PC-9 (cell line): ENCODE results near the gene SYNPO2L. TPM values are rescaled to one million over a fixed set of nuclear protein-coding genes. Genes with fewer than 3 reads are reported as not detected.

Experiments
- BruUV-seq: library from RNA; stranded (reverse); fragments of 400-500 nt; replicated peaks from 2 replicates; lab custom pipeline; 2021; lab: Mats Ljungman, UMichigan
- CTCF ChIA-PET: fragments of 300-600 bp; sonication (Branson Sonifier 250); formaldehyde crosslinking; loops from one replicate; lab custom pipeline; 2022; ENCODE audit warnings: antibody characterized with exemption; lab: Charles Lee
- POLR2A ChIA-PET: fragments of 300-600 bp; sonication (Branson Sonifier 250); formaldehyde crosslinking; loops from one replicate; lab custom pipeline; 2022; ENCODE audit warnings: antibody characterized with exemption; ENCODE audit not compliant: unreplicated experiment; lab: Charles Lee
- DNase-seq, 2 experiments: peaks; one replicate each; pipeline versions ENCODE4 v3.0.0 to v3.0.0-alpha.2; 2015 to 2022; ENCODE audit warnings: mixed read lengths in 1 of 2
- H2AFZ ChIP-seq: fragments of 200-600 bp; sonication (generic); 2 replicates; pipeline ENCODE4 v1.8.1; 2017; ENCODE audit warnings: antibody characterized with exemption
- H3F3A ChIP-seq: fragments of 200-600 bp; sonication (generic); 2 replicates; pipeline ENCODE4 v1.8.1; 2017; ENCODE audit warnings: antibody characterized with exemption, mild to moderate bottlenecking, low read depth; ENCODE audit not compliant: insufficient read depth
- H3K27ac ChIP-seq: fragments of 200-600 bp; sonication (generic); 2 replicates; pipeline ENCODE4 v1.6.1; 2016; ENCODE audit warnings: mixed run types
- H3K27me3 ChIP-seq: fragments of 200-600 bp; sonication (generic); 2 replicates; pipeline ENCODE4 v1.6.1; 2016; ENCODE audit warnings: low read depth, mixed run types; ENCODE audit not compliant: insufficient read depth
- H3K36me3 ChIP-seq: fragments of 200-600 bp; sonication (generic); 2 replicates; pipeline ENCODE4 v1.6.1; 2016; ENCODE audit warnings: low read depth, mixed run types
- H3K4me1 ChIP-seq: fragments of 200-600 bp; sonication (generic); replicated peaks from 2 replicates; pipeline ENCODE4 v1.6.1; 2016; ENCODE audit warnings: mixed run types; ENCODE audit not compliant: insufficient read depth
- H3K4me2 ChIP-seq: fragments of 200-600 bp; sonication (generic); 2 replicates; pipeline ENCODE4 v1.6.1; 2017; ENCODE audit warnings: mixed run types
- H3K4me3 ChIP-seq: fragments of 200-600 bp; sonication (generic); 2 replicates; pipeline ENCODE4 v1.6.1; 2016; ENCODE audit warnings: mixed run types
- H3K79me2 ChIP-seq: fragments of 200-600 bp; sonication (generic); 2 replicates; pipeline ENCODE4 v1.6.1; 2017; ENCODE audit warnings: low read depth, mixed run types
- H3K9me2 ChIP-seq: fragments of 200-600 bp; sonication (generic); 2 replicates; pipeline ENCODE4 v1.8.1; 2017; ENCODE audit warnings: mild to moderate bottlenecking; ENCODE audit not compliant: insufficient read depth
- H3K9me3 ChIP-seq: fragments of 200-600 bp; sonication (generic); 2 replicates; pipeline ENCODE4 v1.8.1; 2016; ENCODE audit warnings: low read depth; ENCODE audit not compliant: insufficient read depth
- H4K20me1 ChIP-seq: fragments of 200-600 bp; sonication (generic); 2 replicates; pipeline ENCODE4 v1.8.1; 2017; ENCODE audit not compliant: insufficient read depth
- EZH2 ChIP-seq: fragments of 200-600 bp; sonication (generic); IDR thresholded peaks from 2 replicates; pipeline ENCODE4 v1.8.0; 2017; ENCODE audit warnings: antibody characterized with exemption, low read depth
- intact Hi-C: fragments of 100-400 bp; cut with micrococcal nuclease; formaldehyde crosslinking; loops from one replicate; pipeline ENCODE4 v1.10.0; 2022; ENCODE audit not compliant: unreplicated experiment
- total RNA-seq: library from RNA; stranded (reverse); gene quantifications from 2 replicates; pipeline ENCODE4 v1.2.3, GENCODE V29; 2021
- TF ChIP-seq, protein P1 (sequence below): fragments of 200-600 bp; sonication (generic); conservative IDR thresholded peaks from 2 replicates; pipeline ENCODE4 v1.6.1; 2017; ENCODE audit warnings: mixed run types, antibody characterized with exemption, mild to moderate bottlenecking, moderate library complexity

The SYNPO2L gene
- total RNA-seq, 1 experiment from 2014 or later, result 0.76 TPM

DNA sequence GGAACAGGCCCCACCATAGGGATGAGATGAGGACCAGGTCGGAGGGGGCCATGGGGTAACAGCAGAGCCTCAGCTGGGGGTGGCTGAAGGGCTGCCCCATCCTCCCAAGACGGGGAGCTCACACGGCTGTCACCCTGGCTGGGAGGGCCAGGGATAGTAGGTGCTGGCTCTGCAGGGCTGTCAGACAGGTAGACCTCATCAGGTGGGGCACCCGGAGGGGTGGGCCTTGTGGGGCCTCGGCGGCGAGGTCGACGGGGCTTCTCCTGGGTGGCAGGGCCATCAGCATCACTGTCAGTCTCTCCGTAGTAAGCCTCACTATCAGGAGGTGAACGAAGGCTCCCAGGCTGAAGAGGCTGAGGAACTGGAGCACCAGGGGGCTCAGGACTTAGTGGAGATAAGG lies 2.6 kb downstream of the SYNPO2L start:
- Histone ChIP-seq H3K27ac (no peak overlapping the region), H3K4me1 (no peaks in the 10 kb centered on the region), H3K4me3 (no peak overlapping the region), H3K9me2 (no peaks in the 10 kb centered on the region), H3K79me2 (no peaks in the 10 kb centered on the region), H4K20me1 (no peaks in the 10 kb centered on the region), H2AFZ (no peak overlapping the region), H3K27me3 (no peaks in the 10 kb centered on the region), H3K36me3 (no peaks in the 10 kb centered on the region), H3K4me2 (no peak overlapping the region), H3K9me3 (no peaks in the 10 kb centered on the region), H3F3A (no peaks in the 10 kb centered on the region)
- CTCF ChIA-PET, result no interaction called here
- POLR2A ChIA-PET, result no interaction called here
- TF ChIP-seq, protein P1, sequence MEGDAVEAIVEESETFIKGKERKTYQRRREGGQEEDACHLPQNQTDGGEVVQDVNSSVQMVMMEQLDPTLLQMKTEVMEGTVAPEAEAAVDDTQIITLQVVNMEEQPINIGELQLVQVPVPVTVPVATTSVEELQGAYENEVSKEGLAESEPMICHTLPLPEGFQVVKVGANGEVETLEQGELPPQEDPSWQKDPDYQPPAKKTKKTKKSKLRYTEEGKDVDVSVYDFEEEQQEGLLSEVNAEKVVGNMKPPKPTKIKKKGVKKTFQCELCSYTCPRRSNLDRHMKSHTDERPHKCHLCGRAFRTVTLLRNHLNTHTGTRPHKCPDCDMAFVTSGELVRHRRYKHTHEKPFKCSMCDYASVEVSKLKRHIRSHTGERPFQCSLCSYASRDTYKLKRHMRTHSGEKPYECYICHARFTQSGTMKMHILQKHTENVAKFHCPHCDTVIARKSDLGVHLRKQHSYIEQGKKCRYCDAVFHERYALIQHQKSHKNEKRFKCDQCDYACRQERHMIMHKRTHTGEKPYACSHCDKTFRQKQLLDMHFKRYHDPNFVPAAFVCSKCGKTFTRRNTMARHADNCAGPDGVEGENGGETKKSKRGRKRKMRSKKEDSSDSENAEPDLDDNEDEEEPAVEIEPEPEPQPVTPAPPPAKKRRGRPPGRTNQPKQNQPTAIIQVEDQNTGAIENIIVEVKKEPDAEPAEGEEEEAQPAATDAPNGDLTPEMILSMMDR, result no peak
- no peak for TF ChIP-seq EZH2
- BruUV-seq, result no TSS peak
- DNase-seq, result no peak
- intact Hi-C loops, result loop anchor here (5.0 kb wide), 1 partner anchor 224 kb away; no protein-coding TSS in a partner anchor

DNA sequence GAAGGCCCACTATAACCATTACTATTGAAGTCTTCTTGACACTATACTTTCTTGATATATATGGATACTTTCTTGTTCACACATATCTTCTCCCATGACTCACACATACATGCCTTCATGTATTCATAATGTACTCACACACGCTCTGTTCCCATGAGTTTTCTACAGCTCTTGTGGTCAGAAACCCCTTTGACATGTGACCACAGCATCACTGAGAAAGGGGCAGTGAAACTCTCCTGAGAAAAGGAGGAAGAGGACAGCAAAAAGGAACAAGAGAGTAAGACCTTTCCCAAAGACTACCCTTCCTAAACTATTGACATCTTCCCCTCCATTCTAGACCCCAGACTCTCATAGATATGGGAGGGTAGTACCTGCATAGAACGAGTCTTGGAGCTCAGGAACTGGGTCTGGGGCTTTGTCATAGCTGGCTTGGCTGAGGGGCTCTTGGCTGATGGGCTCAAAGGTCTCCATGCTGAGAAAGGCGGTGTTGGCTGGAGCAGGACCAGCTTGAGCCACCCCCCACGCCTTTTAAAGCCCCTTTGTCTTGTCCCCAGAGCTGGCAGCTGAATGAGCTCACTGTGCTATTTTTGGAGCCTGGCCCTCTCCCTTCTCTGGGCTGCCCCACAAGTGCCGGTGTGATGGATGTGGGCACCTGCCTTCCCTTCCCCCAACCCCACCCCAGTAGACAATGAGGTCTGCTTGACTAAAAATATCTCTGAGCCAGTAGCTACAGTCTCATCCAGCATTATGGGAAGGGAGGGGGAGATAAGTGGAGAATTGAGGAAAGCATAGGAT lies 5.1 kb downstream of the SYNPO2L start:
- Histone ChIP-seq H3K79me2 (no peaks in the 10 kb centered on the region), H3K36me3 (no peaks in the 10 kb centered on the region), H2AFZ (no peak overlapping the region), H3K27ac (no peak overlapping the region), H3K9me3 (no peaks in the 10 kb centered on the region), H3K27me3 (no peaks in the 10 kb centered on the region), H4K20me1 (no peaks in the 10 kb centered on the region), H3K4me3 (no peak overlapping the region), H3F3A (no peaks in the 10 kb centered on the region), H3K4me1 (no peaks in the 10 kb centered on the region), H3K4me2 (no peak overlapping the region), H3K9me2 (no peaks in the 10 kb centered on the region)
- ChIA-PET POLR2A (interaction anchor here (0.6 kb wide), 1 partner anchor 117 kb away, joined by 5 read pairs; no protein-coding TSS in a partner anchor), CTCF (no interaction called here)
- DNase-seq, result no peak
- BruUV-seq, result no TSS peak
- TF ChIP-seq, protein P1, result no peak
- TF ChIP-seq EZH2, result no peak
- intact Hi-C loops, result loop anchor here (5.0 kb wide), 1 partner anchor 227 kb away; no protein-coding TSS in a partner anchor

DNA sequence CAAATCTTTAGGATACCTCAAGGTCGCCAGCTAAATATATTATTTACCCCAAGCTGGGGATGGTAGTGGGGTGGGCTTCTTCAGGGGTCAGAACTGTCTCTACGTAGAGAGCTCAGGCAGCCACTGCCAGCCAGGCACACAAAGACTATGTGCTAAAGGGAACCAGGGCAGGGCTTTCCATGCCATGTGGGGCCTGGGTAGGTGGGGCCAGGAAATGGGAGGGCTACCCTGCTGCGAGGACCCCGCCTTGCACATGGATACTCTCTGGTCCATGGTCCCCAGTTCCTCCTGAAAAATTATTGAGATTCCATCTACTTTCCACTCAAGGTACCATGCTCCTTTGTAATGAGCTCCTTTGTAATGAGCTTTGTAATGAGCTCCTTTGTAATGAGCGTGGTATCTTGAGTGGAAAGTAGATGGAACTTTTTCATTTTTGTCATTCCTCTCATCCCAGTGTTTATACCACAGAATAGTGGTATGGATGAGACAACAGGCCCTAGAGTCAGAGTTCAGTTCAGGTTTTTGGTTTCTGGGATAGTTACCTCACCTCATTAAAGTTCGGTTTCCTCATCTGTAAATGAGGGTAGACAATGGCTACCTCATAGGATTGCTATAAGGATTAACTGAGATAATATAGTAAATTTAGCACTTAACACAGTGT lies 5.8 kb downstream of the SYNPO2L start:
- no peak overlapping the region for H3K4me2 ChIP-seq
- H3K79me2 ChIP-seq, result no peaks in the 10 kb centered on the region
- no peak overlapping the region for H3K27ac ChIP-seq
- no peaks in the 10 kb centered on the region for H3K36me3 ChIP-seq
- DNase-seq, result no peak
- H3F3A ChIP-seq, result no peaks in the 10 kb centered on the region
- H3K9me2 ChIP-seq, result no peaks in the 10 kb centered on the region
- H4K20me1 ChIP-seq, result no peaks in the 10 kb centered on the region
- ChIA-PET CTCF (no interaction called here), POLR2A (interaction anchor here (0.6 kb wide), 1 partner anchor 15 kb away, joined by 9 read pairs; no protein-coding TSS in a partner anchor)
- no peaks in the 10 kb centered on the region for H3K9me3 ChIP-seq
- BruUV-seq, result no TSS peak
- H3K4me3 ChIP-seq, result no peak overlapping the region
- intact Hi-C loops, result loop anchor here (5.0 kb wide), 1 partner anchor 227 kb away; no protein-coding TSS in a partner anchor
- no peaks in the 10 kb centered on the region for H3K27me3 ChIP-seq
- H2AFZ ChIP-seq, result no peak overlapping the region
- TF ChIP-seq, protein P1, result no peak
- TF ChIP-seq EZH2, result no peak
- no peaks in the 10 kb centered on the region for H3K4me1 ChIP-seq
